ENCODE results near the gene ALS2CL.

Gene ALS2CL

GRCh38 chr3:46624975-46625490 is 68.4 kb downstream of the ALS2CL start:
- FAIRE-seq: no peak

- no peak for FAIRE-seq
Observed at GRCh38 chr3:46624533-46624932, 68.9 kb downstream of the ALS2CL start.

DNA sequence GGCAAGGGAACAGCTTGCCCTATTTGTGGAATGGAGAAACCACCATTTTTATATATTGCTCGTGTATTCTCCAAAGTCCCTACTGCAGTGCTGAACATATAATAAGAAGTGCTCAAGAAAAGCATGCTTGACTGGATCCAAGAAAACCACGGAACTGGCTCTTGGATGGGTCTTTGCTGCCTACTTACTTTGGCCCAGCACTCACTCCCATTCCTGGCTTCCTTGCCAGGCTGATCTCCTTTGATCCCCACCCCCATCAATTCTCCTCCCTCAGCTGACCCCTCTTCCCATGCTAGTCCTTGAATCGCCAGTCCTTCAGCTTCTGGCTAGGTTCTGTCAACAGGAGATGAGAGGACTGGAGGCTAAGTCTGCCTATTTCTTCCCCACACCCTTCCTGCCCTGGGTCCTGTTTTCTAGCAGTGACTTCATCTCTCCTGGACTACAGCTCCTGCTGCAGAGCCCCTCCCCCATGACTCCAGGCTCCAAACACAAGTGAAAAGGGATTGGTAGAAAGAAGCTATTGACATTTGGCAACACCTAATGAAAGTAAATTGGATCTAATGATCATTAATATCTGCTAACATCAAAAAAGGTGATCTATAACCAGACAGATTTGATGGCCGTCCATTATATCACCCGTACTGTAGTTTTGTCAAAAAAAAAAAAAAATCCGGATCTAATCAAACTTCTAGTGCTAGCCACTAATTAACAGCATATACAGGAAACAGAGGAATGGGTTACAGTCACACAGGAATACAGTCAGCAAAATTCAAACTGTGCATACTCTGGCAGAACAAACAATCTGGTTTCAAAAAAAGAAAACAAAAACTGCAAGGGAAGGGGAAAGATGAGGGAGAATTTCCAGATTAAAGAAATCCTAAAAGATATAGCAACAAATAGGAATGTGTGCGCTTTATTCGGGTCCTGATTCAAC is 73.4 kb downstream of the ALS2CL start:
- FAIRE-seq: no peak

All from TTC549 (cell line).